Hepatocyte (in vitro differentiated cells): ENCODE data around the gene SEPTIN8.

Experiments used
- CTCF ChIP-seq: fragments of 200-600 bp; sonication (generic); IDR thresholded peaks from 2 replicates; pipeline ENCODE4 v1.5.1; 2016; ENCODE audit warnings: antibody characterized with exemption, mild to moderate bottlenecking; ENCODE audit not compliant: poor library complexity
- EZH2 ChIP-seq: fragments of 200-600 bp; sonication (generic); IDR thresholded peaks from 2 replicates; pipeline ENCODE4 v1.6.1; 2016; ENCODE audit warnings: antibody characterized with exemption, mild to moderate bottlenecking, borderline replicate concordance
- EZH2phosphoT487 ChIP-seq: fragments of 200-600 bp; sonication (generic); IDR thresholded peaks from one replicate; pipeline ENCODE4 v1.6.1; 2018; ENCODE audit warnings: antibody characterized with exemption, mild to moderate bottlenecking, low read depth, moderate library complexity; ENCODE audit not compliant: unreplicated experiment, severe bottlenecking

GRCh38 chr5:132808866-132809265 is 31.8 kb upstream of the SEPTIN8 start:
- TF ChIP-seq CTCF (no peak), EZH2 (no peak), EZH2phosphoT487 (no peak)
